Ovary (tissue), 3 donors: ENCODE measurements around the gene ST3GAL3.

Experiments
- CTCF ChIP-seq, 3 donors: fragments of 450-650 bp in 2 of 3; fragments of 200-600 bp in 1 of 3; IDR thresholded peaks; one replicate each; pipeline versions ENCODE4 v1.5.1 to v1.8.0; 2016 to 2022; ENCODE audit warnings: antibody characterized with exemption in 3 of 3, mild to moderate bottlenecking in 1 of 3
- EP300 ChIP-seq: sonication (generic); formaldehyde crosslinking; IDR thresholded peaks from one replicate; pipeline ENCODE4 v1.6.1; 2017; ENCODE audit warnings: antibody characterized with exemption
- POLR2A ChIP-seq: fragments of 450-650 bp; IDR thresholded peaks from one replicate; pipeline ENCODE4 v1.6.1; 2017; ENCODE audit warnings: antibody characterized with exemption, mild to moderate bottlenecking, moderate library complexity
- donor health status: DM: no; HTN: no; CAD: no.

GRCh38 chr1:43706598-43707189, 642 bp upstream of the ST3GAL3 start:
- TF ChIP-seq POLR2A (no peak), CTCF (IDR thresholded peaks at IDR 0.05) (no peak), EP300 (no peak)
